GM04504 (cell line): ENCODE data around the gene PIGU.
"Not testable (repeated sequence)": the region's sequence is repeated elsewhere in the genome, so short reads cannot be mapped to it uniquely, and the experiment has no call there.

Experiments used
- DNase-seq: peaks from one replicate; pipeline ENCODE4 v3.0.0-alpha.2; 2012; ENCODE audit warnings: low read depth

Gene PIGU

DNA sequence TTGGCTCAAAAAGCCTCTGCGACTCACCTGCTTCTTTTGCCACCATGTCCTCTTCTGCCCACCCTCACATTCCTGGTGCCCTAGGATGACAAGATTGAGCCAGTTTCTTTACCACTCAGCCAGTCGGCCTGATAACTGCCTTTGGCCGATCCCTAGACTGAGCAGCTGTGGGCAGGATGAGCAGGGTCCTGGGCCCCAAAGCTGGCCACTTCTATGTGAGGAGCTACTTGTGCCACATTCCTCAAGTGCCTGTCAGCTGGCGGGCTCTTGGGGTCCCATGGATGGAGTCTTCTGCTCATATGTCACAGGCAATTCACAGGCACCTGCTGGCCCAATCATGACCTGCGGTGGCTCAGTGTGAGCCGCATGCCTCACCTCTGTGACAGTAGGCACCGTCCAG, 144.1 kb downstream of the PIGU start:
- DNase-seq = no peak

- no peak for DNase-seq
These were observed 144.6 kb downstream of the PIGU start for GRCh38 chr20:34532320-34532719.

GRCh38 chr20:34531608-34532265, 145.2 kb downstream of the PIGU start:
- DNase-seq = no peak

- DNase-seq = no peak
These were observed 146.6 kb downstream of the PIGU start for GRCh38 chr20:34530342-34530741.

- DNase-seq = no peak
These were observed 147.2 kb downstream of the PIGU start for GRCh38 chr20:34529742-34530141.

GRCh38 chr20:34528921-34529297, 148.0 kb downstream of the PIGU start:
- DNase-seq = no peak

DNA sequence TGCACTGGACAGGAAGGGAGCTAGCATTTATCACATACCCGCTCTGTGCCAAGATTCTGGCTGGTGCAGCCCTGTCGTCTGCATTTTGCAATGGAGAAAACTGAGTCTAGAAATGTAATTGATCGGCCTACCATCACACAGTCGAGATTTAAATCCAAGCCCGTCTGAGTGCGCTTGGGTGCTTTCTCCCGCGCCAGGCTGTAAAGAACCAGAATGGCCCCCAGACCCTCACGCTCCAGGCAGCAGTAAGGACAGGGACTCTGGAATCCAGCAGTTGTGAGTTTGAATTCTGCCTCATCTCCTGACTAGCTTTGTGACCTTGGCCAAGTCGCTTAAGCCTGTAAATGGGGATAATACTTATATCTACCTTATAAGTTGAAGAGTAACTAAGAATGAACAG, 149.9 kb downstream of the PIGU start:
- DNase-seq = no peak

DNA sequence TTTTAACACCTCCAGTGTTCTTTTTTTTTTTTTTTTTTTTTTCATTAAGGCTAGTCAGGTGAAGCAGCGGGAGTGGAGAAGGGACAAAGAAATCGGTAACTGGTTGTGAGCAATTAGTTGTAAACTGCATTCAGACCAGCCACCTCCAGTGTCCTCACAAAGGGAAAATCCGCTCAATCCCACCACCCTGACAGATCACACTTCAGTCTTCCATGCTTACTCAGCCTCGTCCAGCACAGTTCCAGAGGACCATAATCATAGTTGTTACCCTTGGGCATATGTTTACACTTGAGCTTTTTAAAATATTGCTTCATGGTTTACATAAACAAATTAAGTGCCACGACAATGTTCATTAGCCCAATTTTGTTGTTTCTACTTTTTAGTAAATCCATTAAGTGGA, 150.4 kb downstream of the PIGU start:
- no peak for DNase-seq

DNA sequence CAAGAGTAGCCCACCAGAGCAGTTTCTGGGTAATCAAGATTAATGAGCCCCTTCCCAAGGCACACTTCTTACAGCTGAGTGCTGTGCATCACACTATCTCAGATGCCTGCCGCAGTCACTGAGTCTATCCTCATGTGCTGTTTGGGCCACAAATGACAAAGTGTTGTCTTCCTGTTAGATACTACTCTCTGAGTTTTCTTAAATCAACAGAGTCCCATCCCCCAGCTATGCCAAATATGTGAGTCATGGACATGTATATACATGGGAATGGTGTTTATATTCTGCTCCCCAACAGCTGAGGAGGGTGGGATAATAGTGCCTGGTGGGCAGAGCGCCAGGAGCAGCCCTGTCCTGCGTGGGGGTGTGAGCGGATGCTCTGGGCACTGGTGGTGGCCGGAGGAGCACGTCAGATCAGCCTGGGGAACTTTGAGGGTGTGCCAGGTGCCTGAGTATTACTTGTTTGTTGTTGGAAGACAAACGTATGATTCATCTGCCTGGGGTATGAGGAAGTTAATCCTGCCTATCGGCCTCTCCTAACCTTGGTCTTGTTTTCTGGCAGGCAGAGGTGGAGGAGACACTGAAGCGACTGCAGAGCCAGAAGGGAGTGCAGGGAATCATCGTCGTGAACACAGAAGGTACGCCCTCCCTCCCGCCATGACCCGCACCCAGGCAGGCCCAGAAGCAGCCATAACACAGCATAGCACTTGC, 151.0 kb downstream of the PIGU start:
- peak; percentile 98 for DNase-seq

GRCh38 chr20:34525342-34525708, 151.6 kb downstream of the PIGU start:
- no peak for DNase-seq

GRCh38 chr20:34524426-34524825, 152.5 kb downstream of the PIGU start:
- no peak for DNase-seq

DNA sequence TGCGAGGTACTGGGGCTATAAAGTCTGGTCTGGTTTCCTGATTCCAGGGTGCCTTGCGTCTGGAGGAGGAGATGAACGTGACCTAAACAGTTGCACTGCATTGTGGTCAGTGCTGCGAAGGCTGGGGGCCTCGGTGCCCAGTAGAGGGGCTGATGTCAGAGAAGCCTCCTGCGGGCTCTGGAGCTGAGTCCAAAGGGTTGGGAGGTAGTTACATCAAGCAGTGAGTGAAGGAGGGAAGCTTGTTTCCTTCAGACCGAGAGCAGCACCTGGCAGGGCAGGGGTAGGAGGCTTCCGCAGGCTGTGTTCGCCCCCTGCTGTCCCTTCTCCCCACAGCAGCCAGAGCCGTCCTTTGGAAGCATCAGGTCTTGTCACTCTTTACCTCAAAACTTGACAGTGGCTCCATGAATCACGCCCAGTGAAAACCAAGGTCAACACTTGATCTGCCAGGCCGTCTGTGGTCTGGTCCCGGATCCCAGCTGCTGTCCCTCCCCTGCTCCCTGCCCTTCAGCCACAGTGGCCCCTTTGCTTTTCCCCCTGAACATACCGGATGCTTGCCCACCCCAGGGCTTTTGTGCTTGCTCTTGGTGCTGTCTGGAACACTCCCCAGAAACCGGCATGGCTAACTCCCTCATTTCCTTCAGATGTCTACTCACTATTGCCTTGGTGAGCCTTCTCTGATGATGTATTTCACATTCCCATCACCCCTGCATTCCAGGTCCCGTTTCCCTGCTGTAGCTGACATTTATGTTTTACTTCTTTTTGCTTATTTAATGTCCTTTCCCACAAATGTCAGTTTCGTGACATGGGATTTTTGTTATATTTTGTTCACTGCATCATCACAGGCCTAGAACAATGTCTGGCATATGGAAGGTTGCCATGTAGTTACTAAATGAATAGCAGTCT, 153.7 kb downstream of the PIGU start:
- DNase-seq = peak; percentile 69

DNA sequence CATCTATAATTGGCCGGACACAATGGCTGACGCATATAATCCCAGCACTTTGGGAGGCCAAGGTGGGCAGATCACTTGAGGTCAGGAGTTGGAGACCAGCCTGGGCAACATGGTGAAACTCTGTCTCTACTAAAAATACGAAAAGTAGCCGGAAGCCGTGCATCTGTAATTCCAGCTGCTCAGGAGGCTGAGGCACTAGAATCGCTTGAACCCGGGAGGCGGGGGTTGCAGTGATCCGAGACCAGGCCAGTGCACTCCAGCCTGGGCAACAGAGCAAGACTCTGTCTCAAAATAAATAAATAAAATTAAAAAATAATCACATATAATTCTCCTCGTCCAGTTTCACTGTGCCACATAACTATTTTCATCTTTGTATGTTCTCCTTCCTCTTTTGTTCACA, 157.1 kb downstream of the PIGU start:
- not testable (repeated sequence) for DNase-seq

GRCh38 chr20:34518863-34519262, 158.0 kb downstream of the PIGU start:
- DNase-seq = not testable (repeated sequence)

- DNase-seq = no peak
These were observed 159.8 kb downstream of the PIGU start for GRCh38 chr20:34517114-34517505.

DNA sequence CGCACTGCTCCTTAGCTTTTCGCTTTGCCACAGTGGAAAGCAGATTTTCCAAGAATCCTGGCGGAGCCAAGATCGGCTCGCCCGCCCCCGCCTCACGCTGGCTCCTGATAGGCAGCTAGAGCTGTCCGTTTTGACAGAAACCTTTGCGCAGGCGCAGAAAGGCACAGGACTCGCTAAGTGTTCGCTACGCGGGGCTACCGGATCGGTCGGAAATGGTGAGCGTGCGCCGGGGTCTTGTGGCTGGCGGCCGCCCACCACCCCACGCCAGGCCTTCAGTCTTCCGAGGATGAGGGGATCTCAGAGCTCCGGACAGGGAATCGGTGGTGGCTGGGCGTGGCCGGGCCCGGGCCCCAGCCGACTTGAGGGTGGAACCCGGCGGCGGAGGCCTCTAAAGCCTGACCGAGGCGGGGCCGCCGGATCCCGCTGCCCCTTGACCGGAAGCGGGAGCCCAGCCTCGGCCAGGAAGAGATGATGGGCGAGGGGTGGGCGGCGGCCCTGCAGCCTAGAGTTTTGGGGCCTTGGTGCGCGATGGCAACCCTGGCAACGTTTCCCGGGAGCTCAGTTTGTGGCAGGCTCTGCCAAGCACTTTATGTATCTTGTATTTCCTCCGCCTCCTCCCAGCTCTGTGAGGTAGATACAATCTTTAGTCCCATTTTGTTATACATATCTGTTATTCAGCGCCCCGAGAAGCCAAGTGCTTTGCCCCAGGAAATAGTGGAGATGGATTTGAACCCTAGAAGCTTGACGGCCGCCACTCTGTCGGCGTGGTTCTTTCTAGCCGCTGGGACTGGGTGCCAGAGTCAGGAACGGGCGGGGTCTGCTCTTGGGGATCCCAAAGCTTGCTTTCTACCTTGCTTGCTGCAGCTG, 160.4 kb downstream of the PIGU start, which contains the start of gene DYNLRB1:
DYNLRB1 (plus strand) TSS at position 176 of the 867 bp plus-strand sequence; CDS start at position 213, 37 bp downstream.
- DNase-seq = peak; percentile 94

- no peak for DNase-seq
These were observed 161.2 kb downstream of the PIGU start for GRCh38 chr20:34515484-34516246.

DNA sequence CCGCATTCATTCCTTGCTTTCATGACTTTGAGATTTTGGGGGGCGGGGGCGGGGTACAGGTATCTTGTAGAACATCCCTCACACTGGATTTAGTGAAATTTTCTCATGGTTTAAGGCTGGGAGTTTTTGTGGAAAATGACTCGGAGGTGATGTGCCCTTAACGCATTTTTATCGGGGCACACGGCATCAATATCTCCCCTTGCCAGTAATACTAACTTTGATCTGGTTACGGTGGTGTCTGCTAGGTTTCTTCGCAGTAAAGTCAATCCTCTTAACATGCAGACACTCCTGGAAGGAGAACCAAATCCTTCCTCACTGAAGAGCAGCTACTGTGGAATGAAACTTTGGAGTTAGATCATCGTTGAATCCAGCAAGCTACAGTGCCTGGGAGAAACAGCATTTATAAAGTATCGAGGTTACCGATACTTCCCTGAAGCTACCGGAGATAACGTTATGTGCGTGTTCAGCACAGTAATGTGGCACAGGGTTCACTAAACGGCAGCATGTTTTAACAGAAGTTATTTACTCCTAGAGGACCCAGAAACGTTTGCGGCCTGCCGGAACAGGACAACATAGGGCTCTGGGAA, 161.9 kb downstream of the PIGU start:
- no peak for DNase-seq

DNA sequence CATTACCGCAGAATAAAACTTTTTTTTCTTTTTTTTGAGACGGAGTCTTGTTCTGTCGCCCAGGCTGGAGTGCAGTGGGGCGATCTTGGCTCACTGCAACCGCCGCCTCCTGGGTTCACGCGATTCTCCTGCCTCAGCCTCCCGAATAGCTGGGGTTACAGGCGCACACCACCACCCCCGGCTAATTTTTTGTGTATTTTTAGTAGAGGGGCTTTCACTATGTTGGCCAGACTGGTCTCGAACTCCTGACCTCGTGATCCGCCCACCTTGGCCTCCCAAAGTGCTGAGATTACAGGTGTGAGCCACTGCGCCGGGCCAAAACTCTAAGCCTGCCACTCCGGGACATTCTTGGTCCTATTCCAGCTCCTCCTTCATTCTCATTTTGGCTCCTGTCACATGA, 162.9 kb downstream of the PIGU start:
- DNase-seq = not testable (repeated sequence)

- no peak for DNase-seq
These were observed 163.9 kb downstream of the PIGU start for GRCh38 chr20:34512955-34513419.
